ENCODE data around the gene SHC2.
"Not testable (repeated sequence)": the region's sequence is repeated elsewhere in the genome, so short reads cannot be mapped to it uniquely, and the experiment has no call there.

The SHC2 gene

DNA sequence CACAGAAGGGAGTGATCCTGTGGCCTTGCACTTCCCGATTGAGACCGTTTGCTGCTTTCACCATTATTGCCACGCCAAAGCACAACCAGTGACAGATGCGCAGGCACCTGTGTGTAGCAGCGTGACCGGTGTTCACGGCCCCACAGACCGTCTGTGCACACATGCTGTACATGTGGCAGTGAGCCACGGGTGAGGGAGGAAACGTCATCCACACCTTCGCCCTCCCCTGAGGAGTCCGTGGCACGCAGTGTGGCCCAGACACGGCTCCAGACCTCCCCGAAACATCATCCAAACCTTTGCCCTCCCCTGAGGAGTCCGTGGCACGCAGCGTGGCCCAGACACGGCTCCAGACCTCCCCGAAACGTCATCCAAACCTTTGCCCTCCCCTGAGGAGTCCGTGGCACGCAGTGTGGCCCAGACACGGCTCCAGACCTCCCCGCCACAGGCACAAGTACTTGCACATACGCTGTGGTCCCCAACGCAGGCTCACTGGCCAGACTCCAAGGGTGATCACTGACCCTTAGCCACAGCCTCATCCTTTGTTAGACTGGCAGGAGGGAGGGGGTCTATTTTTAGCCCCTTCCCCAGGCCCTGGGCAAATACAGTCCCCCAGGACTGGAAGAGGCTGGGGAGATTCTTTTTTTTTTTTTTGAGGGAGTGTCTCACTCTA lies 7.9 kb upstream of the SHC2 start:
- DNase-seq: no peak

DNA sequence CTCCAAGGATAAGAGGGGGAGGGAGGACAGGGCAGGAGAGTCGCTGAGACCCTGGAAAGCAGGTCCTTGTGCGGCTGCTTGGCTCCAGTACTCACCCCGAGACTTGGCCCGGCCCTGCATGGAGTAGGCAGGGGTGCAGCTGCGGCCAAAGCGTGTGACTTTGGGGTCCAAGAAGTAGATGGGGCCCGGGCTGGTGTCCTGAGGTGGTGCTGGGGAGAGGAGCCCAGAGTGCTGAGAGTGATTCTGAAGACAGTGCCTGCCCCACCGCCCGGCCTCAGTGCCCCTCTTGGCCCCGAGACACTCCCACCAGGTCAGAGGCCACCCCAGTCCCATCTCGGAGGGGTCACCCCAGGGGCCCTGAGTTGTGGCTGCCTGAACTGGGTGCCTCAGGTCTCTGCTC lies 6.7 kb upstream of the SHC2 start:
- DNase-seq: no peak

DNA sequence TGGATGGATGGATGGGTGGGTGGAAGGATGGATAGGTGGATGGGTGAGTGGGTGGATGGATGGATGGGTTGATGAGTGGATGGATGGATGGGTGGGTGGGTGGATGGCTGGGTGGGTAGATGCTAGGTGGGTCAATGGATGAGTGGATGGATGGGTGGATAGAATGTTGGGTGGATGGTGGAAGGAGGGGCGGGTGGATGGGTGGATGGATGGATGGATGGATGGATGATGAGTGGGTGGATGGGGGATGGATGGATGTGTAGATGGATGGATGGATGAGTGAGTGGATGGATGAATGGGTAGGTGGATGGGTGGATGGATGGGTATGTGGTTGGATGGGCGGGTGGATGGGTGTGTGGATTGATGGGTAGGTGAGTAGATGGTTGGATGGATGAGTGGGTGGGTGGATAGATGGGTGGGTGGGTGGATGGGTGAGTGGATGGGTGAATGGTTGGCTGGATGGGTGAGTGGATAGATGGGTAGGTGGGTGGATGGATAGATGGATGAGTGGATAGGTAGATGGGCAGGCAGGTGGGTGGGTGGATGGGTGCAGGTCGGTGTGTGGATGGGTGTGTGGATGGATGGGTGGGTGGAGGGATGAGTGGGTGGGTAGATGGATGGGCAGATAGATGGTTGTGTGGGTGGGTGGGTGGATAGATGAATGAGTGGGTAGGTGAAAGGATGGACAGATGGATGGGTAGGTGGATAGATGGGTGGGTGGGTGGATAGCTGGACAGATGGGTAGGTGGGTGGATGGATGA lies 4.4 kb upstream of the SHC2 start:
- DNase-seq: no peak

DNA sequence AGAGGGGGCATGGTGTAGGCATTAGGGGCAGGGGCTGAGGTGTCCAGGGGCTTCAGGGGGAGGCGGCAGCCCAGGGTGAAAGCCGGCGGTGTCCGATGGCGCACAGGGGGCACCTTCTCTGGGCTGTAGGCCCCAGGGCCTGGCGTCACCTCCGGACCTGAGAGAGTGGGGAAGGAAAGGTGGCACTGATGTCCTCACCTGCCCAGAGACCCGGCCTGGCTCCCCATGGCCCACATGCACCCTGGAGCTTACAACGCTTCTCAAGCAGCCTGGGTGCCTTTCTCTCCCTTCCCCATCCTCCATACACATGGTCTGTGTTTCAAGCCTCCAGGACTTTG lies 3.3 kb upstream of the SHC2 start:
- DNase-seq: no peak

DNA sequence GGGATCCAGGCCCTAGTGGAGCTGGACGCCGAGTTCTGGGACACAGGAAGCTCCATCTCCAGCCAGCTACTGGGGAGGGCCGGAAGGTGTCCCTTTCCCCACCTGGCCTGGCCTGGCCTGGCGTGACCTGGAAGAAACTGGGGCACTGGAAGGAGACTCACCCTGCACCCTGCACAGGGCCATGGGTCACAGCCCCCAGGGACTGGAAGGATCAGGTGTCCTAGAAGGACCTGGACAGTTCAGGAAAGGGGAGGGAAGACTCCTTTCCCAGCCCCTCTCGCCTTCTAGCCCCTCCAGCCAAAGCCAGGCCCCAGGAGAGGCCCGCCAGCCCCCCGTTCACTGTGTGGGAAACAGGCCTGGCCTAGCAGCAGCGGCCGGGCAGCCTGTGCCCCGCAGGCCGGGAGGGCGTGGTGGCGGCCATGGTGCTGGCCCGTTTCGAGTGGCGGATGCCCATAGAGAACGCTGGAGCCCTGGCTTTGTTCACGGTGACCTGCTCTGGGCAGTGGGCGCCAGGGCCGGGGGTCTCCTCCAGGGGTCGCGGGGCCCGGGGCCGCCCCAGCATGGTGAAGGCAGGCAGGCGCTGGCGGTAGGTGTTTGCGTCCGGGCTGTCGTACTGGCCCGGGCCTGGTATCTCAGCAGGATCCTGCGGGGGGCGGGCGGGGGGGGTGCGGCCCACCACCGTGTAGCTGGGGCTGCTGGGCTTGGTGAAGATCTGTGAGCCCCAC lies 2.8 kb upstream of the SHC2 start:
- no peak for DNase-seq

DNA sequence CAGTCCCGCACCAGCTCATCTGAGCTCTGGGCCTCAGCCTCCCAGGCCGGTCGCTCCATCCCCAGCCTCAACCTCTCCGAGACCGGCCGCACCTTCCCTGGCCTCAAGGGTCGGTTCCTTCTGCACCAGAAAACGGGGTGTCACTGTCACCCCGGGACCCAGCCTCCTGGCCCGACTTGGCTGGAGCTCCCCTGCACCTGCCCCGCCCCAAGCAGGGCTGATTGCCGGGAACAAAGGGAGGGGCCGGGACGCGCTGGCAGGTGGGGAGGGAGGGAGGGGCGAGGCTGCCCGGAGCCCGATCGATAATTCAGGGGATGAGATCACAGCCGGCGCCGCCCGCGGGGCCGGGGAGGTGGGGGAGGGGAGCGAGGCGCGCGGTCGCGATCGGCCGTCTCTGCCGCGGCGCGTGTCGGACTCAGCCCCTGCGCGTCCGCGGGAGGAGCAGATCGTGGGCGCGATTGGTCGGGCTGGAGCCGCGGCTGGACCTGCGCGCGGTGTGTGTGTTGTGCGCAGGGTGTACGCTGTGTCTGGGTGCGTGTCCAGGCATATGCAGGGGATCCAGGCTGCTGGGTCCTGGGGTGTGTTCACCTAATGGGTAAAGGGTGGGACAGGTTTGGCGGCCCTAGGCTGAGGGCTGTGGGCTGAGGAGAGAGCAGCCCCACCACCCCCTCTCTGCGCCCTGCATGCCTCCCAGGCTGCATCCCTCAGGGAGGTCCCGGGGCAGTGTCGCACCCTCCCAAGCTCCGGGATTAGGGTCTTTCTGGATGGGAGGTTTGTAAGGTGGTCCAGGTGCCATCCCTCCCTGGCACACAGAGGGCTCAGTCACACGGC lies 1.1 kb upstream of the SHC2 start:
- DNase-seq: peak; percentile 70

DNA sequence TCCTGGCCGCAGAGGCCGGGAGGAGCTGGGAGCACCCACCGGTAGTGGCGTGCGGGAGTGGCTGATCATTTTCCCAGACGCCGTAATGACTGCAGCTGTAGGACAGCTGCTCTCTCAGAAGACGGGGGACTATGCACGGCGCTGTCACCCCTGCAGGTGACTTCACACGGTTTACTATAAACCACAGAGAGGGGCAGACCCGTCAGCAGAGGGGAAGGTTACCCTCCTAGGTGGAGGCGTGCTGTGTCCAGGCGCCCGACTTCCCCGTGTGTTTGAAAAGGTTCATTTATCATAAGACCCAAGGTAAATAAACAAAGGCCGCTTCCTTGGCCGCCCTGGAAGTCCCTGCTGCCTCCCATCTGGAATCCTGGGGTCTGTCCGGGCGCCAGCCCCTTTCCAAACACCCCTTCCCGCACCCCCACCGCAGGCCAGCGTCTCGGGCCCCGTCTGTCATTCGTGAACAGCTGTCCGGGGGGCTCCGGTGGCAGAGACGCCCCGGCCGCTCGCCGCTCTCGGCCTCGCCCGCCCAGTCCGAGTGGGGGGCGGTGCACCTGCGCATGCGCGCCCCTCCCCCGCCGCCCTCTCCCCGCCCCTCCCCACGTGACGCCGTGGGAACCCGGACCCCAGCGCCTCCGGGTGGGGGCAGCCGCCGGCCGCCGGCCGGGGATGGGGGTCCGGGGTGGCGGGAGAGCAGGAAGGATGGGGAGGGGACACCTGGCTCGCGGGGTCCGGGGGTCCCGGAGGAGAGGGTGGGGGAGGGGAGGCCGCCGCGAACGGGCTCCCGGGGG lies 915 bp downstream of the SHC2 start:
- DNase-seq: peak; percentile 62

DNA sequence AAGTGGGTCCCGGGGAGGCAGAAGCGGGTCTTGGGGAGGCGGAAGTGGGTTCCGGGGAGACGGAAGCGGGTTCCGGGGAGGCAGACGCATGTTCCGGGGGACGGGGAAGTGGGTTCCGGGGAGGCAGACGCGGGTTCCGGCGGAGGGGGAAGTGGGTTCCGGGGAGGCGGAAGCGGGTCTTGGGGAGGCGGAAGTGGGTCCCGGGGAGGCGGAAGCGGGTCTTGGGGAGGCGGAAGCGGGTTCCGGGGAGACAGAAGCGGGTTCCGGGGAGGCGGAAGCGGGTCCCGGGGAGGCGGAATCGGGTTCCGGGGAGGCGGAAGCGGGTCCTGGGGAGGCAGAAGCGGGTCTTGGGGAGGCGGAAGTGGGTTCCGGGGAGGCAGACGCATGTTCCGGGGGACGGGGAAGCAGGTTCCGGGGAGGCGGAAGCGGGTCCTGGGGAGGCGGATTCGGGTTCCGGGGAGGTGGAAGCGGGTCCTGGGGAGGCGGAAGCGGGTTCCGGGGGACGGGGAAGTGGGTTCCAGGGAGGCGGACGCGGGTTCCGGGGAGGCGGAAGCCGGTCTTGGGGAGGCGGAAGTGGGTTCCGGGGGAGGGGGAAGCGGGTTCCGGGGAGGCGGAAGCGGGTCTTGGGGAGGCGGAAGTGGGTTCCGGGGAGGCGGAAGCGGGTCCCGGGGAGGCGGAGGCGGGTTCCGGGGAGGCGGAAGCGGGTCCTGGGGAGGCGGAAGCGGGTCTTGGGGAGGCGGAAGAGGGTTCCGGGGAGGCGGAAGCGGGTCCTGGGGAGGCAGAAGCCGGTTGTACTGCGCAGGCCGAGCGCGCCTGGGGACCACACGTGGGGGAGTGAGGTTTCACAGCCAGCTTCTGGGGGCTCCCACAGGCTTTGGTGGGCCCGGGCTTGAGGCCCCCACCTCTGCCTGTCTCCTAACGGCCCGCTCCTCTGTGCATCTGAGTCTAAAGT lies 2.5 kb downstream of the SHC2 start:
- DNase-seq: no peak

DNA sequence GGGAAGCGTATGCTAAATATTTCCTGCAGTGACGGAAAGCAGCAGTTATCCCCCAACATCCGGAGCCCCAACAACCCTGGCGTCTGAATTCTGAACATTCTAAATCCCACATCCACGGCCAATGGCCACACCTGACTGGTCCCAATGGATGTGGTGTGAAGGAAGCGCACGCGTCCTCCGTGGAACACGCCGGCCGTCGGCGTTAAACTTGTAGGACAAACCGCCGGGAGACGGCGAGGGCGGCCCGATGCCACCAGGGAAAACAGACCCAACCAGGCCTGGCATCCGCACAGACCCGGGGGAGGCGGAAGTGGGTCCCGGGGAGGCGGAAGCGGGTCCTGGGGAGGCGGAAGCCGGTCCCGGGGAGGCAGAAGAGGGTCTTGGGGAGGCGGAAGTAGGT lies 3.2 kb downstream of the SHC2 start:
- DNase-seq: no peak

DNA sequence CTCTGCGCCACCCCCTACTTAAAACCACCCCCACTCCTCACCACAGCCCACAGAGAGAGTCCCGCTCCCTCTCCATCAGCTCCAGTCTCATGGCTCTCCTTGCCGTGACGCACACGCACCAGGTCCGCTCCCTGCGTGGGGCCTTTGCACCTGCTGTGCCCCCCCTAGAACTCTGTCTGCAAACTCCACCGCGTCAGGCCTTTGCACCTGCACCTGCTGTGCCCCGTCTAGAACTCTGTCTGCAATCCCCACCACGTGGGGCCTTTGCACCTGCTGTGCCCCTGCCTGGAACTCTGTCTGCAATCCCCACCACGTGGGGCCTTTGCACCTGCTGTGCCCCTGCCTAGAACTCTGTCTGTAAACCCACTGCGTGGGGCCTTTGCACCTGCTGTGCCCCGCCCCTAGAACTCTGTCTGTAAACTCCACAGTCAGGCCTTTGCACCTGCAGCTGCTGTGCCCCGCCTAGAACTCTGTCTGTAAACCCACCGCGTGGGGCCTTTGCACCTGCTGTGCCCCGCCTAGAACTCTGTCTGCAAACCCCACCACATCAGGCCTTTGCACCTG lies 4.2 kb downstream of the SHC2 start:
- no peak for DNase-seq

DNA sequence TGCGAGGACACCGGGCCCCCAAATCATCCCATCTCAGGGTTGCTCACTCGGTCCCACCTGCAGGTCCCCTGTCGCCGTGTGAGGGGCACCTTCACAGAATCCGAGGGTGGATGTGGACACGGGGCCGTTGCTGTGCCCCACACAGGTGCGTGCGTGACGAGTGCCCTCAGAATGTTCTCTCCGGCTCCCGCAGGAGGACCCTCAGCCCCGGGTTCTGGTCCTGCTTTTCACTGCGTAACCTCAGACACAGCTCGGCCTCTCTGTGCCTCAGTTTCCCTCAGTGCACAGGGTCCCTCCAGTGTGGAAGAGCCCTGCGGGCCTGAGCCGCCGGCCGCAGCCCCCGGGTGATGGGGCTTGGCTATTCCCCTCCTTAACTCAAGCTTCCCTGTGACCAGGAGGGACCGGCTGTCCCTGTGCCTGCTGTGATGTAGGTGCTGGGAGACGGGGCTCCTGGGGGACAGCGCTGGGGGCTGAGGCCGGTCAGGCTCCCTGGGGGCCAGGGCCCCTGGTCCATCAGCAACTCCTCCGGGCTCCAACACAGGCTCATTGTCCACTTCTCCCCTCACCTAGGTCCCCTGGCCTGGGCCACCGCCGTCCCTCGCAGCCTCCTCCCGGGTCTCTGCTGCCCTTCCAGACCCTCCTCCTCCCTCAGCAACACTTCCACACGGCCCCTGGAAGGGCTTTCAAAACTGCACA lies 4.8 kb downstream of the SHC2 start:
- no peak for DNase-seq

DNA sequence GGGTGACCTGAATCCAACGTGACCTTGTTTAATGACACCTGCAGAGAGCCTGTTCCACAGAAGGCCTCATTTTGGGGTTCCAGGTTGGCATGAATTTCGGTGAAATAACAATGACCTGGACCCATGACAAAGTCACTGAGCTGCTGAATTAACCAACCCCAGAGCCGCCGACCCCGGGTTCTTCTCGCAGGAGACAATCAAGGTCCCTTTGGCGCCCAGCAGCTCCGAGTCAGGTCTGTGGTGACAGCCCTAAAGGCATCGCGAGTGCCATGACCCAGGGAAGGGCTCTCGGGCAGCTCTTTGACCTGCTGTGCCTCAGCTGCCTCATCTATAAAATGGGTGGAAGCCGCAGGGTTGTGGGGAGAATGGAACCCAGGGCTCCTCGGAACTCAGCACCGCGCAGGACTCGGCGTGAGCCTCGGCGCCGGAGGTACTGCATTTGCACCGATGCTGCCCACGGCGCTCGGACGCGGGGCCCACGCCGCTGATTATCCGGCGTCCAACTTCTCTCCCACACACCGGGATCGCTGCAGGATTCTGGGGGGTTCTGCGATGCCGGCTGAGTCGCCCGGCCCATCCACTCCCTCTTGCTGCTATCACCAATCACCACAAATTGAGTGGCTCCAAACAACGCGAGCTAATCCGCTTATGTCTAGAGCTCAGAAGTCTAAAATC lies 5.7 kb downstream of the SHC2 start:
- no peak for DNase-seq

DNA sequence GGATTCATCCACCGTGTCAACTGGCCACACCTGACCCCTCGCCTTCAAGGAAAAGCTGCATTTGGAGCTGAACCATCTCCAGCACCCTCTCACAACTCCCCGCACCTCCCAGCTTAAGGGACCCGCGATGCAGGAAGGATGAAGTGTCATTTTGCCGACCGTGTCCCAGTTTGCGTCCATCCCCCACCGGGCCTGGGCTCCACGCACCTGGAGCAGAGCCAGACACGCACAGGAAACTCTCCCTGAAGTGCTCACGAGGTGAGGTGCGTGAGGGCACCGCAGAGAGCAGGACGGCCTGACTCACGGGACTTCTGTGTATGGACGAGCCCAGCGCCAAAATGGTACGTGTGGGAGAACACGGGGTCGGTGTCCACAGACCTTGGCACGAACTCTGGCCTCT lies 7.2 kb downstream of the SHC2 start:
- DNase-seq: no peak

DNA sequence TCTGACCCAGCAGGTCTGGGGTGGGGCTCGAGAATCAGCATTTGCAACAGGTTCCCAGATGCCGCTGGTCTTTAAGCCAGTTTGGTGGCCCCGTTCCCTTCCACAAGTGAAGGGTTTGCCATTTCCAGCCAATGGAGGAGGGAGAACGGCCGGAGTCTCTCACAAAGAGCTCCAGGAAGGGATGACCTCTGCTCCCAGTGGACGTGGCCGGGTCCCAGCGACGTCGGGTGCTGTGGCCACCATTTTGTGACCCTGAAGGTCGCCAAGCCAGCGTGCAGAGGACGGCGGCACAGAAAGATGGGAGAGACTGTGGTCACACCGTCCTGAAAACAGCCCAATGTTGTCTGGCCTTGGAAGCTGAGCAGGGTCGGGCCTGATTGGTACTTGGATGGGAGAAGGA lies 8.0 kb downstream of the SHC2 start:
- no peak for DNase-seq

DNA sequence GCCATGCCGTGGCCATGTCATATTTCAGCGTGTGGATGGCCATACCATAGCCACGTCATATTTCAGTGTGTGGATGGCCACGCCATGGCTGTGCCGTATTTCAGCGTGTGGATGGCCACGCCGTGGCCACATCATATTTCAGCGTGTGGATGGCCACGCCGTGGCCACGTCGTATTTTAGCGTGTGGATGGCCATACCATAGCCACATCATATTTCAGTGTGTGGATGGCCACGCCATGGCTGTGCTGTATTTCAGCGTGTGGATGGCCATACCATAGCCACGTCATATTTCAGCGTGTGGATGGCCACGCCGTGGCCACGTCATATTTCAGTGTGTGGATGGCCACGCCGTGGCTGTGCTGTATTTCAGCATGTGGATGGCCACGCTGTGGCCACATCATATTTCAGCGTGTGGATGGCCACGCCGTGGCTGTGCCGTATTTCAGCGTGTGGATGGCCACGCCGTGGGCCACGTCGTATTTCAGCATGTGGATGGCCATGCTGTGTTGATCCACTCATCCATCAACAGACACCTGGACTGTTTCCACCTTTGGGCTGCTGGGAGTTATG lies 9.8 kb downstream of the SHC2 start:
- DNase-seq: not testable (repeated sequence)

DNA sequence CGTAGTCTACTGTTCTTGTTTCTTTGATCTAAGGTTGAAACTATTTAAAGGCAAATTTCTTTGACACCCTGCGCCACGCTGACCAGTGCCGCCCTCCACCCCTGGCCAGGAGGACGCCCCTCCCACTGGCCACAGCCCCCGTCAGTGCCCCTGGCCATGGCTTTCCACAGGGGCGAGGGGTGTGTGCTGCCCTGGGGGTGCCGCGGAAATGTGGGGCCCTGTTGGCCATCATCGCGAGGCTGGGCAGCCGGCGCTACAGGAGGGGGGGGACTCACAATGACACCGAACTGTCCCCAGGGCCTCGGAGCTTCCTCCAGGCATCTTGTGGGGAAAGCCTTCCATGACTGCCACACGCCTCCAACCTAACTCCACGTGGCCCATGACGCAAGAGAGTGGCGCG lies 10.9 kb downstream of the SHC2 start:
- no peak for DNase-seq

DNA sequence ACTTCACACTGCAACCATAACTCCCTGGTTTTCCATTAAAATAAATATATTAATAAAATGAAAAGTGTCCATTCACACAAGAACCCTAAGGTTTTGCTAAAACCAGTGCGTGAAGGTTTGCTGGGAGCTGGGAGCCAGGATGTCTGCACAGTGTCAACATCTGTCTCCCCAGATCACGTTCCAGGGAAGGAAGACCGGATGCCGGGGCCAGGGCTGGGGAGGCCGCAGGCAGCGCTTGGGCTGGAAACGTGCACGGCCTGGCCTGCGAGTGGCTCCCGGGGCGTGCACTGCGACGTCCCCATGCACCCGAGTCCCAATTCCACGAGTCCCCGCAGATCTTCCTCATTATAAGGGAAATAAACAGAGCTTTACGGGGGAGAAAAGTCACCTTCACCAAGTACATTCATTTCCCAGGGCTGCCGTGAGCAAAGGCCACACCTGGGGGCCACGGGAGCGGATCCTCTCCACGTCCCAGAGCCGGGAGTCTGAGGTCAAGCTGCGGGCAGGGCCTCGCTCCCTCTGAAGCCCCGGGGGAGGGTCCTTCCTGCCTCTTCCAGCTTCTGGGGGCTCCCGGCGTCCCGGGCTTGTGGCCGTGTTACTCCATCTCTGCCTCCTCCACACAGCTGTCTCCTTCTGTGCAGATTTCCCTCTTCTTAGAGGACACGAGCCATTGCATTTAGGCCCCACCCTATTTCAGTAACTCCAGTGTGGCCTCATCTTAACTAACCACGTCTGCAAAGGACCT lies 12.8 kb downstream of the SHC2 start:
- DNase-seq: no peak

DNA sequence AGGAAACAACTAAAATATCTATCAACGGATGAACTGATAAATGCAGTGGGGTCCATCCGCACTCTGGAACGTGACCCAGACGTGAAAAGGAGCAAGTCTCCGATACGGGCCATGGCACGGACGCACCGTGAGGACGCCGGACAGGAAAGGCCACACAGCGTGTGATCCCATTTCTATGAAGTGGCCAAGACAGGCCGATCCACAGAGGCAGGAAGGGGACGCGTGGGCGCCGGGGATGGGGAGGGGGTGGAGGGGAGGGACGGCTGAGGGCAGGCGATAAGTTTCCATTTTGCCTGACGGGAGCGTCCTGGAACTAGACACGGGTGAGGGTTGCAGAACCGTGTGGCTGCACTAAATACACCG lies 13.8 kb downstream of the SHC2 start:
- no peak for DNase-seq
